GM19238 (cell line): ENCODE results near the gene KRTAP9-8.
"Not testable (repeated sequence)": the region's sequence is repeated elsewhere in the genome, so short reads cannot be mapped to it uniquely, and the experiment has no call there.

Source experiments
- DNase-seq: peaks from one replicate; pipeline ENCODE4 v3.0.0; 2011; ENCODE audit warnings: low spot score; ENCODE audit not compliant: insufficient read length

The KRTAP9-8 gene

GRCh38 chr17:41255381-41256290, 17.8 kb downstream of the KRTAP9-8 start, which contains the start of gene KRTAP9-9:
Gene KRTAP9-9 (plus strand): TSS chr17:41255384.
- not testable (repeated sequence) for DNase-seq

DNA sequence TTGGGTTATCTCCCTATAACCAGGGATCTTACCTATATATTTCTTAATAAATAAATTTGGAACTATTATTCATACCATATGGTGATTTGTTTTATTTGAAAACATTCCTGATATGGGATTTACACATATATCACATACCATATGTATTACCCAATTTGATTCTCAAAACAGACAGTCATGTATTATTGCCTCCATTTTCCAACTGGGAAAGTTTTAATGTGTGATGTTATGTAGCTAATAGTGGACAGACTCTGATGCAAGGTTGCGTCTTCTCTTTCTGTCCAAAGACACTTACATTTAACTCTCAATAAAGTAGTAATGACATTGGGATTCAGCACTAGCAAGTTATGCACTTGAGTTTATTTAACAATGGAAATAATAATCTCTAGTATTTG, 18.5 kb downstream of the KRTAP9-8 start:
- DNase-seq = no peak

DNA sequence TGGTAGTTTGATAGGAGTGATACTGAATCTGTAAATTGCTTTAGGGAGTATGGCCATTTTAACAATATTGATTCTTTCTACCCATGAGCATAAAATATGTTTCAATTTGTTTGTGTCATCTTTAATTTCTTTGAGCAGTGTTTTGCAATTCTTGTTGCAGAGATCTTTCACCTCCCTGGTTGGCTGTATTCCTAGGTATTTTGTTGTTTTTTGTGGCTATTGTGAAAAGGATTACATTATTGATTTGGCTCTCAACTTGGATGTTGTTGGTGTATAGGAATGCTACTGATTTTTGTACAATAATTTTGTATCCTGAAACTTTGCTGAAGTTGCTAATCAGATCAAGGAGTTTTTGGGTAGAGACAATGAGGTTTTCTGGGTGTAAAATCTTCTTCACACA, 20.6 kb downstream of the KRTAP9-8 start:
- no peak for DNase-seq

DNA sequence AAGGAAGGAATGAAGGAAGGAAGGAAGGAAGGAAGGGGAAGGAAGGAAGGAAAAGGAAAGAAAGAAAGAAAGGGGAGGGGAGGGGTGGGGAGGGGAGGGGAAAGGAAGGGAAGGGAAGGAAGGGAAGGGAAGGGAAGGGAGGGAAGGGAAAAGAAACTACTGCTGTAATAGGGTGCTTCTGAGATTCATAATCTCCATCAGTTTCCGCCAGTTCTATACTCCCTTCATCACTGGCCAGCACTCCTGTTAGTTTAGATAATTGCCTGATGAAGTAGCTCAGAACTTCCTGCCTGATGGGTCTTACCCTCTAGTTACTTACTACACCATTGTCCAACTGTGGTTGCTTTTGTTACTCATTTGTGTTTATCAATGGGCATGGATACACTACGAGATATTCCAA, 25.4 kb downstream of the KRTAP9-8 start:
- DNase-seq = no peak

- no peak for DNase-seq
Measured at GRCh38 chr17:41264599-41264998, 26.8 kb downstream of the KRTAP9-8 start.

GRCh38 chr17:41265078-41265477, 27.3 kb downstream of the KRTAP9-8 start, which contains the start of gene KRTAP9-6:
Gene KRTAP9-6 (plus strand): TSS chr17:41265378. CDS start chr17:41265378, 0 bp downstream.
- DNase-seq = no peak

DNA sequence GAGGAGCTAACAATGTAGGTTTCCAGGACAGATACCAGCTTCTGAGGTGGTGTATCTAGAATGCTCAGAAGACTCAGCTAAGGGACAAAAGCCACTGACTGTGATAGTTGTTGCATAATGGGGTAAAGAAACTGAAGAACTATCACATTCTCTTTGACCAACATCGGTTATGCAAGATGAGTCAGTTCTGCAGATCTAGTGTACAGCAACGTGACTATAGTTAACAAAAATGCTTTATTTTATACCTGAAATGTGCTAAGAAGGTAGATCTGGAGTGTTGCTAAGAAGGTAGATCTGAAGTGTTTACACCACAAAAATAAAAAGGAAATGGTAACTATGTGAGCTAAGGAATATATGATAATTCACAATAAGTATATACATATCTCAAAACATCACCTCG, 29.9 kb downstream of the KRTAP9-8 start:
- no peak for DNase-seq

GRCh38 chr17:41271323-41271722, 33.5 kb downstream of the KRTAP9-8 start:
- DNase-seq = not testable (repeated sequence)

DNA sequence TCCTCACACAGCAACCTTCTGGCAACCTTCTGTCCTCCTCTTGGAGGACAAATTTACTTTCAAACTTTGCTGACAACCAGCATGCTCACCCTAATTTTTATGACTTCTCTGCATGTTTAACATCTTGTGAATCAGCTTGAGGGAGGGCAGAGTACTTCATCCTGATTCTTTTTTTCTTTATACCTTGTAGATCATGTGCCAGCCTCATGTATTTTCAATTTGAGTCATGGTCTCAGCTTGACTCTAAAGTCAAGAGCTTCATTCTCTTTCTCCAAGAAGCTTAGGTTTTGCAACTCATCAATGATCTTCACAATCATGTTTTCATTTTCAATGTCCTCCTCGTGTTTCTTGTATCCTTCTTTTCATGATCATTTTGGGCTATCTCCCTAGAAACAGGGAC, 34.1 kb downstream of the KRTAP9-8 start:
- DNase-seq = no peak

DNA sequence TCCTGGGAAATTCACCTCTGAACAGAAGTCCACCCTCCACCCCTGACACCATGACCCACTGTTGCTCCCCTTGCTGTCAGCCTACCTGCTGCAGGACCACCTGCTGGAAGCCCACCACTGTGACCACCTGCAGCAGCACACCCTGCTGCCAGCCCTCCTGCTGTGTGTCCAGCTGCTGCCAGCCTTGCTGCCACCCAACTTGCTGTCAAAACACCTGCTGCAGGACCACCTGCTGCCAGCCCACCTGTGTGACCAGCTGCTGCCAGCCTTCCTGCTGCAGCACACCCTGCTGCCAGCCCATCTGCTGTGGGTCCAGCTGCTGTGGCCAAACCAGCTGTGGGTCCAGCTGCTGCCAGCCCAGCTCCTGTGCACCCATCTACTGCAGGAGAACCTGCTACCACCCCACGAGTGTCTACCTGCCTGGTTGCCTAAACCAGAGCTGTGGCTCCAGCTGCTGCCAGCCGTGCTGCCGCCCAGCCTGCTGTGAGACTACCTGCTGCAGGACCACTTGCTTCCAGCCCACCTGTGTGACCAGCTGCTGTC, 37.9 kb downstream of the KRTAP9-8 start, which contains the start of gene KRTAP9-7:
Gene KRTAP9-7, plus strand, starts transcription at position 51 of the 543 bp plus-strand sequence. Its CDS starts 0 bp downstream, at position 51.
- not testable (repeated sequence) for DNase-seq

DNA sequence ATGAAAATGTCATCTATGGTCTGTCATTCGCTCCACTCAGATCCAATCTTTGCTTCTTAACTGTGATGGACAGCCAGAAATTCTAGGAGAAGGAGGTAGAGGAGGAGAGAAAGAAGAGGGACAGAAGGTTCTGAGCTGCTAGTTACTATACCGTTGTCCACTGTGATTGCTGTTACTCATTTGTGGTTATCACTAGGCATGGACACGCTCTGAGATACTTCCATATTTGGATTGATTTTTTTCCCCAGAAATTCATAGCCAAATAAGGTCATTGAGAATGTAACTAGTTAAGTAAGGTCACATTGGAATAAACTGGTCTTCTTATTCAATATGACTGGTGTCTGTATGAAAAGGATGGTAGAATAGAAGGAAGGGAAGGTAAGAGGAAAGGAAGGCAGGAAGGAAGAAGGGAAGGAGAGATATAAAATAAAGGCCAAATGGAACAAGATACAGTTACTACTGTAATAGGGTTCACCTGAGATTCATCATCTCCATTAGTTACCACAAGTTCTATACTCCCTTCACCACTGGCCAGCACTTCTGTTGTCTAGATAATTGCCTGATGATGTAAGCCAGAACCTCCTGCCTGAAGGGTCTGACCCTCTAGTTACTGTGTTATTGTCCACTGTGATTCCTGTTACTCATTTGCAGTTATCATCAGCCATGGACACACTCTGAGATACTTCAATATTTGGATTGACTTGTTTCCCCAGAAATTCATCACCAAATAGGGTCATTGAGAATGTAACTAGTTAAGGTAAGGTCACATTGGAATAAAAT, 40.6 kb downstream of the KRTAP9-8 start:
- DNase-seq = no peak

- DNase-seq = no peak
Measured at GRCh38 chr17:41284043-41284442, 46.2 kb downstream of the KRTAP9-8 start.

- no peak for DNase-seq
Measured at GRCh38 chr17:41284546-41284945, 46.7 kb downstream of the KRTAP9-8 start.

DNA sequence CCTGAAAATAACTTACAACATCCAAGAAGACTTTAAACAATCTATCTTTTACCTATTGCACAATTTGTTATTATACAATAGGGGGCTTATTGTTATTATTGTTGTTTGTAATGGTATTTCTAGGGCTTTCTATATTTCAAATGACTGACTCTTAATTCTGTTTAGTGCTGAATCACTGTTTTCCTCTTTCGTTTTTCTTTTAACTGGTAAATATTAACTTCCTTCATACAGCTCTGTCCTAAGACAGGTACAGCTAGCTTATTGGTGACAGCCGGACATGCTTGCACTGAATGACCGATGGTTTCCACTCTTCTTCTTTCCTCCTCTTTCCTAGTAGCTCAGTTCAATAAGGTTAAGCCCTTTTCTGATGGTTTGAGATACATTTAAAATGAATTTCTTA, 49.3 kb downstream of the KRTAP9-8 start:
- no peak for DNase-seq
